HL-60 (cell line): ENCODE results near the gene TAS2R30.
"Not testable (repeated sequence)": the region's sequence is repeated elsewhere in the genome, so short reads cannot be mapped to it uniquely, and the experiment has no call there.

Experiments
- CTCF ChIP-seq: IDR thresholded peaks from one replicate; pipeline ENCODE4 v1.5.1; 2011; ENCODE audit warnings: low read length, control low read depth, inconsistent platforms; ENCODE audit not compliant: insufficient read depth
- POLR2AphosphoS5 ChIP-seq: IDR thresholded peaks from 2 replicates; pipeline ENCODE4 v1.6.1; 2012; ENCODE audit warnings: low read depth

- not testable (repeated sequence) for TF ChIP-seq CTCF, POLR2AphosphoS5
These were observed 23.2 kb downstream of the TAS2R30 start for GRCh38 chr12:11111213-11111612.
